ENCODE data around the gene MRPS23.
A peak's percentile ranks its signal among the peaks of the same experiment; 100 is the strongest.

The MRPS23 gene

DNA sequence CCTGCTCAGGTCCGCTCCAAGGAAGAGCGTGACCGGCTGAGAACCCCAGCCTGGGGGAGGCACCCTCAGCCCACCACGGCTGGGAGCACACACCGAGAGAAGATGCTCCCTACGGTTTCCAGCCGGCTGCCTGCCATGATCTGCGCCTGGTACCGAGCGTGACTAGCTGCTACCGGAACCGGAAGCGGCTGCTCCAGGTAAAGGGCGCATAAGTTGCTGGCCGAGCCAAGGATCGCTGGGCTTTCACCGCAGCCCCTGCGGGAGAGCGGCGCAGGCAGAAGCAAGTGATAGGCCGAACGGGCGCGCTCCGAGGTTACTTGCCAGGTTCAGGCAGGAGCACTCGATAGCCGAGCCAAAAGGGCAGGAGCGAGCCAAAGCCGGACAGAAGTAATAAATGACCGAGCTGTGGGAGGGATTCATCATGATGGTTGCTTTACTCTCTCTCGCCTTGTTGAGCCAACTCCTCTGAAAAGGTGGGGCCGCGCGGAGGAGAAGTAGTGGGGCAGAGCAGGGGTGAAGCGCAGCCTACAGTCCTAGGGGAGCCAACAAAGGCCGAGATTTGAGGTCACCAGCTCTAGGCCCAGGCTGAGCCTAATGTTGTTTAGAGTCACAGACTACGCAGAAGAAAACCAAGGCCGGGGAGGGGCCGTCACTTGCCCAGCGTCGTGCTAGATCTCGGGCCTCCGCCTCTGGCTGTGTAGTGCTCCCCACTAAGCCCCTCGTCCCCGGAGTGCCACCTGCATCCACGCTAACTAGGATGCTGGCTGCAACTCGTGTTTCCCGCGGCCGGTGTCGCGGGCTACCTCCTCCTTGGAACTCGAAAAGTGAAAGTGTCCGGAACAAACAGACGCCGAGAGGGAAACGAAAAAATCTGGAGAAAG, at the start of gene MRPS23 (continued):
- TF ChIP-seq, protein P1, sequence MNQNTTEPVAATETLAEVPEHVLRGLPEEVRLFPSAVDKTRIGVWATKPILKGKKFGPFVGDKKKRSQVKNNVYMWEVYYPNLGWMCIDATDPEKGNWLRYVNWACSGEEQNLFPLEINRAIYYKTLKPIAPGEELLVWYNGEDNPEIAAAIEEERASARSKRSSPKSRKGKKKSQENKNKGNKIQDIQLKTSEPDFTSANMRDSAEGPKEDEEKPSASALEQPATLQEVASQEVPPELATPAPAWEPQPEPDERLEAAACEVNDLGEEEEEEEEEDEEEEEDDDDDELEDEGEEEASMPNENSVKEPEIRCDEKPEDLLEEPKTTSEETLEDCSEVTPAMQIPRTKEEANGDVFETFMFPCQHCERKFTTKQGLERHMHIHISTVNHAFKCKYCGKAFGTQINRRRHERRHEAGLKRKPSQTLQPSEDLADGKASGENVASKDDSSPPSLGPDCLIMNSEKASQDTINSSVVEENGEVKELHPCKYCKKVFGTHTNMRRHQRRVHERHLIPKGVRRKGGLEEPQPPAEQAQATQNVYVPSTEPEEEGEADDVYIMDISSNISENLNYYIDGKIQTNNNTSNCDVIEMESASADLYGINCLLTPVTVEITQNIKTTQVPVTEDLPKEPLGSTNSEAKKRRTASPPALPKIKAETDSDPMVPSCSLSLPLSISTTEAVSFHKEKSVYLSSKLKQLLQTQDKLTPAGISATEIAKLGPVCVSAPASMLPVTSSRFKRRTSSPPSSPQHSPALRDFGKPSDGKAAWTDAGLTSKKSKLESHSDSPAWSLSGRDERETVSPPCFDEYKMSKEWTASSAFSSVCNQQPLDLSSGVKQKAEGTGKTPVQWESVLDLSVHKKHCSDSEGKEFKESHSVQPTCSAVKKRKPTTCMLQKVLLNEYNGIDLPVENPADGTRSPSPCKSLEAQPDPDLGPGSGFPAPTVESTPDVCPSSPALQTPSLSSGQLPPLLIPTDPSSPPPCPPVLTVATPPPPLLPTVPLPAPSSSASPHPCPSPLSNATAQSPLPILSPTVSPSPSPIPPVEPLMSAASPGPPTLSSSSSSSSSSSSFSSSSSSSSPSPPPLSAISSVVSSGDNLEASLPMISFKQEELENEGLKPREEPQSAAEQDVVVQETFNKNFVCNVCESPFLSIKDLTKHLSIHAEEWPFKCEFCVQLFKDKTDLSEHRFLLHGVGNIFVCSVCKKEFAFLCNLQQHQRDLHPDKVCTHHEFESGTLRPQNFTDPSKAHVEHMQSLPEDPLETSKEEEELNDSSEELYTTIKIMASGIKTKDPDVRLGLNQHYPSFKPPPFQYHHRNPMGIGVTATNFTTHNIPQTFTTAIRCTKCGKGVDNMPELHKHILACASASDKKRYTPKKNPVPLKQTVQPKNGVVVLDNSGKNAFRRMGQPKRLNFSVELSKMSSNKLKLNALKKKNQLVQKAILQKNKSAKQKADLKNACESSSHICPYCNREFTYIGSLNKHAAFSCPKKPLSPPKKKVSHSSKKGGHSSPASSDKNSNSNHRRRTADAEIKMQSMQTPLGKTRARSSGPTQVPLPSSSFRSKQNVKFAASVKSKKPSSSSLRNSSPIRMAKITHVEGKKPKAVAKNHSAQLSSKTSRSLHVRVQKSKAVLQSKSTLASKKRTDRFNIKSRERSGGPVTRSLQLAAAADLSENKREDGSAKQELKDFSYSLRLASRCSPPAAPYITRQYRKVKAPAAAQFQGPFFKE (tag by site-specific recombination; IDR thresholded peaks at IDR 0.05; ENCODE audit: borderline replicate concordance), result no peak
- TF ChIP-seq ZNF600 (tag by site-specific recombination; IDR thresholded peaks at IDR 0.05) (peak; percentile 74), ZBTB7A (tag by site-specific recombination; IDR thresholded peaks at IDR 0.05; ENCODE audit: low read depth) (no peak; the same call in 1 of the 2 replicates), ZNF548 (tag by site-specific recombination; IDR thresholded peaks at IDR 0.05) (no peak), OVOL3 (tag by site-specific recombination; IDR thresholded peaks at IDR 0.05) (no peak), ZNF677 (tag by site-specific recombination; IDR thresholded peaks at IDR 0.05) (no peak), ZBTB48 (tag by site-specific recombination; IDR thresholded peaks at IDR 0.05) (no peak), ZNF433 (tag by site-specific recombination; IDR thresholded peaks at IDR 0.05; ENCODE audit: low read depth) (no peak), ZSCAN30 (tag by site-specific recombination; IDR thresholded peaks at IDR 0.05) (peak; percentile 70; the same call in 1 of the 2 replicates), KLF10 (tag by site-specific recombination; IDR thresholded peaks at IDR 0.05) (peak; percentile 70), TCF7L2 (IDR thresholded peaks at IDR 0.05; ENCODE audit: borderline replicate concordance, low read depth, low read length) (no peak), ZNF202 (tag by site-specific recombination; IDR thresholded peaks at IDR 0.05; ENCODE audit: borderline replicate concordance) (no peak), ZNF24 (tag by site-specific recombination; IDR thresholded peaks at IDR 0.05) (peak; percentile 90), SP7 (tag by site-specific recombination; IDR thresholded peaks at IDR 0.05) (peak; percentile 93), ZNF341 (tag by site-specific recombination; IDR thresholded peaks at IDR 0.05; ENCODE audit: low read depth) (peak; percentile 19; the same call in 1 of the 2 replicates), ZNF146 (tag by site-specific recombination; IDR thresholded peaks at IDR 0.05) (0 out of 2 replicates have a peak, but pooled peaks have one; percentile 11), ZNF140 (tag by site-specific recombination; IDR thresholded peaks at IDR 0.05) (peak; percentile 82; the same call in 1 of the 2 replicates), MEIS1 (CRISPR knock-in tag; IDR thresholded peaks at IDR 0.05; ENCODE audit: borderline replicate concordance) (no peak)
- TF ChIP-seq, protein P2, sequence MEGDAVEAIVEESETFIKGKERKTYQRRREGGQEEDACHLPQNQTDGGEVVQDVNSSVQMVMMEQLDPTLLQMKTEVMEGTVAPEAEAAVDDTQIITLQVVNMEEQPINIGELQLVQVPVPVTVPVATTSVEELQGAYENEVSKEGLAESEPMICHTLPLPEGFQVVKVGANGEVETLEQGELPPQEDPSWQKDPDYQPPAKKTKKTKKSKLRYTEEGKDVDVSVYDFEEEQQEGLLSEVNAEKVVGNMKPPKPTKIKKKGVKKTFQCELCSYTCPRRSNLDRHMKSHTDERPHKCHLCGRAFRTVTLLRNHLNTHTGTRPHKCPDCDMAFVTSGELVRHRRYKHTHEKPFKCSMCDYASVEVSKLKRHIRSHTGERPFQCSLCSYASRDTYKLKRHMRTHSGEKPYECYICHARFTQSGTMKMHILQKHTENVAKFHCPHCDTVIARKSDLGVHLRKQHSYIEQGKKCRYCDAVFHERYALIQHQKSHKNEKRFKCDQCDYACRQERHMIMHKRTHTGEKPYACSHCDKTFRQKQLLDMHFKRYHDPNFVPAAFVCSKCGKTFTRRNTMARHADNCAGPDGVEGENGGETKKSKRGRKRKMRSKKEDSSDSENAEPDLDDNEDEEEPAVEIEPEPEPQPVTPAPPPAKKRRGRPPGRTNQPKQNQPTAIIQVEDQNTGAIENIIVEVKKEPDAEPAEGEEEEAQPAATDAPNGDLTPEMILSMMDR (tag by site-specific recombination; IDR thresholded peaks at IDR 0.05), result no peak
- TF ChIP-seq, protein P3, sequence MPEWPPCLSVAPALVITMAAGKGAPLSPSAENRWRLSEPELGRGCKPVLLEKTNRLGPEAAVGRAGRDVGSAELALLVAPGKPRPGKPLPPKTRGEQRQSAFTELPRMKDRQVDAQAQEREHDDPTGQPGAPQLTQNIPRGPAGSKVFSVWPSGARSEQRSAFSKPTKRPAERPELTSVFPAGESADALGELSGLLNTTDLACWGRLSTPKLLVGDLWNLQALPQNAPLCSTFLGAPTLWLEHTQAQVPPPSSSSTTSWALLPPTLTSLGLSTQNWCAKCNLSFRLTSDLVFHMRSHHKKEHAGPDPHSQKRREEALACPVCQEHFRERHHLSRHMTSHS (tag by site-specific recombination; IDR thresholded peaks at IDR 0.05), result no peak
- TF ChIP-seq, protein P4, sequence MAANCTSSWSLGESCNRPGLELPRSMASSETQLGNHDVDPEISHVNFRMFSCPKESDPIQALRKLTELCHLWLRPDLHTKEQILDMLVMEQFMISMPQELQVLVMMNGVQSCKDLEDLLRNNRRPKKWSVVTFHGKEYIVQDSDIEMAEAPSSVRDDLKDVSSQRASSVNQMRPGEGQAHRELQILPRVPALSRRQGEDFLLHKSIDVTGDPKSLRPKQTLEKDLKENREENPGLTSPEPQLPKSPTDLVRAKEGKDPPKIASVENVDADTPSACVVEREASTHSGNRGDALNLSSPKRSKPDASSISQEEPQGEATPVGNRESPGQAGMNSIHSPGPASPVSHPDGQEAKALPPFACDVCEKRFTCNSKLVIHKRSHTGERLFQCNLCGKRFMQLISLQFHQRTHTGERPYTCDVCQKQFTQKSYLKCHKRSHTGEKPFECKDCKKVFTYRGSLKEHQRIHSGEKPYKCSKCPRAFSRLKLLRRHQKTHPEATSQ (tag by site-specific recombination; IDR thresholded peaks at IDR 0.05), result 0 out of 2 replicates have a peak, but pooled peaks have one; percentile 43
- TF ChIP-seq, protein P5, sequence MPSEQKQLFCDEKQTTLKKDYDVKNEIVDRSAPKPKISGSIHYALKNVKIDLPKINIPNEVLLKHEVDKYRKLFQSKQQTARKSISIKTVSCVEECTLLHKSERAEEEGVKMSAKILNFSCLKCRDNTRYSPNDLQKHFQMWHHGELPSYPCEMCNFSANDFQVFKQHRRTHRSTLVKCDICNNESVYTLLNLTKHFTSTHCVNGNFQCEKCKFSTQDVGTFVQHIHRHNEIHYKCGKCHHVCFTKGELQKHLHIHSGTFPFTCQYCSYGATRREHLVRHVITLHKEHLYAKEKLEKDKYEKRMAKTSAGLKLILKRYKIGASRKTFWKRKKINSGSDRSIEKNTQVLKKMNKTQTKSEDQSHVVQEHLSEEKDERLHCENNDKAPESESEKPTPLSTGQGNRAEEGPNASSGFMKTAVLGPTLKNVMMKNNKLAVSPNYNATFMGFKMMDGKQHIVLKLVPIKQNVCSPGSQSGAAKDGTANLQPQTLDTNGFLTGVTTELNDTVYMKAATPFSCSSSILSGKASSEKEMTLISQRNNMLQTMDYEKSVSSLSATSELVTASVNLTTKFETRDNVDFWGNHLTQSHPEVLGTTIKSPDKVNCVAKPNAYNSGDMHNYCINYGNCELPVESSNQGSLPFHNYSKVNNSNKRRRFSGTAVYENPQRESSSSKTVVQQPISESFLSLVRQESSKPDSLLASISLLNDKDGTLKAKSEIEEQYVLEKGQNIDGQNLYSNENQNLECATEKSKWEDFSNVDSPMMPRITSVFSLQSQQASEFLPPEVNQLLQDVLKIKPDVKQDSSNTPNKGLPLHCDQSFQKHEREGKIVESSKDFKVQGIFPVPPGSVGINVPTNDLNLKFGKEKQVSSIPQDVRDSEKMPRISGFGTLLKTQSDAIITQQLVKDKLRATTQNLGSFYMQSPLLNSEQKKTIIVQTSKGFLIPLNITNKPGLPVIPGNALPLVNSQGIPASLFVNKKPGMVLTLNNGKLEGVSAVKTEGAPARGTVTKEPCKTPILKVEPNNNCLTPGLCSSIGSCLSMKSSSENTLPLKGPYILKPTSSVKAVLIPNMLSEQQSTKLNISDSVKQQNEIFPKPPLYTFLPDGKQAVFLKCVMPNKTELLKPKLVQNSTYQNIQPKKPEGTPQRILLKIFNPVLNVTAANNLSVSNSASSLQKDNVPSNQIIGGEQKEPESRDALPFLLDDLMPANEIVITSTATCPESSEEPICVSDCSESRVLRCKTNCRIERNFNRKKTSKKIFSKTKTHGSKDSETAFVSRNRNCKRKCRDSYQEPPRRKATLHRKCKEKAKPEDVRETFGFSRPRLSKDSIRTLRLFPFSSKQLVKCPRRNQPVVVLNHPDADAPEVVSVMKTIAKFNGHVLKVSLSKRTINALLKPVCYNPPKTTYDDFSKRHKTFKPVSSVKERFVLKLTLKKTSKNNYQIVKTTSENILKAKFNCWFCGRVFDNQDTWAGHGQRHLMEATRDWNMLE (tag by site-specific recombination; conservative IDR thresholded peaks at IDR 0.05; ENCODE audit: low read depth), result peak; percentile 100
